PC-3 (cell line): ENCODE measurements around the gene NUP210L.

Source experiments
- EZH2 ChIP-seq: fragments of 300-600 bp; sonication (generic); IDR thresholded peaks from one replicate; pipeline ENCODE4 v1.6.1; 2017; ENCODE audit warnings: antibody characterized with exemption, mild to moderate bottlenecking, low read length; ENCODE audit not compliant: unreplicated experiment
- TF ChIP-seq, protein P1 (sequence below): fragments of 300-600 bp; sonication (generic); conservative IDR thresholded peaks from 2 replicates; pipeline ENCODE4 v1.5.1; 2017; ENCODE audit warnings: antibody characterized with exemption, low read depth, mild to moderate bottlenecking, low read length

DNA sequence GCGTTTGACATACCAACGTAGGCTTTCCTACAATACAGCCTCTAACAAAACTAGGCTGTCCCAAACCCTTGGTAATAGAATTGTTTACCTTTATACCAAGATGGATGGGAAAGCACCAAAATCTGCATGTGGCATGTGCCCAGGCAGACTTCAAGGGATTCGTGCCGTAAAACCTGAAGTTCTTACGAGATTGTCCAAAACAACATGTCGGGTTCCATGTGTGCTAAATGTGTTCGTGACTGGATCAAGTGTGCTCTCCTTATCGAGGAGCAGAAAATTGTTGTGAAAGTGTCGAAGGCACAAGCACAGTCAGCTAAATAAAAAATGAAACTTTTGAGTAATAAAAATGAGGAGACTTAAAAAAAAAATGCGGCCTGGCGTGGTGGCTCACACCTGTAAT, 159.2 kb downstream of the NUP210L start:
- TF ChIP-seq EZH2: no peak
- TF ChIP-seq, protein P1, sequence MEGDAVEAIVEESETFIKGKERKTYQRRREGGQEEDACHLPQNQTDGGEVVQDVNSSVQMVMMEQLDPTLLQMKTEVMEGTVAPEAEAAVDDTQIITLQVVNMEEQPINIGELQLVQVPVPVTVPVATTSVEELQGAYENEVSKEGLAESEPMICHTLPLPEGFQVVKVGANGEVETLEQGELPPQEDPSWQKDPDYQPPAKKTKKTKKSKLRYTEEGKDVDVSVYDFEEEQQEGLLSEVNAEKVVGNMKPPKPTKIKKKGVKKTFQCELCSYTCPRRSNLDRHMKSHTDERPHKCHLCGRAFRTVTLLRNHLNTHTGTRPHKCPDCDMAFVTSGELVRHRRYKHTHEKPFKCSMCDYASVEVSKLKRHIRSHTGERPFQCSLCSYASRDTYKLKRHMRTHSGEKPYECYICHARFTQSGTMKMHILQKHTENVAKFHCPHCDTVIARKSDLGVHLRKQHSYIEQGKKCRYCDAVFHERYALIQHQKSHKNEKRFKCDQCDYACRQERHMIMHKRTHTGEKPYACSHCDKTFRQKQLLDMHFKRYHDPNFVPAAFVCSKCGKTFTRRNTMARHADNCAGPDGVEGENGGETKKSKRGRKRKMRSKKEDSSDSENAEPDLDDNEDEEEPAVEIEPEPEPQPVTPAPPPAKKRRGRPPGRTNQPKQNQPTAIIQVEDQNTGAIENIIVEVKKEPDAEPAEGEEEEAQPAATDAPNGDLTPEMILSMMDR: no peak
